Hepatocyte (in vitro differentiated cells): Measurements from ENCODE around the gene DAGLB. TPM values are rescaled to one million over a fixed set of nuclear protein-coding genes. Genes with fewer than 3 reads are reported as not detected.
"Not testable (repeated sequence)": the region's sequence is repeated elsewhere in the genome, so short reads cannot be mapped to it uniquely, and the experiment has no call there.

Experiments used
- DNase-seq: peaks from one replicate; pipeline ENCODE4 v3.0.0-alpha.2; 2016; ENCODE audit warnings: low spot score
- H2AFZ ChIP-seq: fragments of 200-600 bp; sonication (generic); 2 replicates; pipeline ENCODE4 v1.6.0; 2016; ENCODE audit warnings: antibody characterized with exemption, mild to moderate bottlenecking
- H3K27ac ChIP-seq: fragments of 200-600 bp; sonication (generic); 2 replicates; pipeline ENCODE4 v1.5.1; 2016; ENCODE audit warnings: mild to moderate bottlenecking
- H3K27me3 ChIP-seq: fragments of 200-600 bp; sonication (generic); 2 replicates; pipeline ENCODE4 v1.6.1; 2016
- H3K36me3 ChIP-seq: fragments of 200-600 bp; sonication (generic); replicated peaks from 2 replicates; pipeline ENCODE4 v1.5.1; 2016; ENCODE audit warnings: low read depth; ENCODE audit not compliant: insufficient read depth
- H3K4me1 ChIP-seq: fragments of 200-600 bp; sonication (generic); 2 replicates; pipeline ENCODE4 v1.5.1; 2016; ENCODE audit warnings: mild to moderate bottlenecking, moderate library complexity; ENCODE audit not compliant: insufficient read depth
- H3K4me2 ChIP-seq: fragments of 200-600 bp; sonication (generic); 2 replicates; pipeline ENCODE4 v1.6.0; 2016
- H3K4me3 ChIP-seq: fragments of 200-600 bp; sonication (generic); 2 replicates; pipeline ENCODE4 v1.5.1; 2016; ENCODE audit warnings: mild to moderate bottlenecking
- H3K79me2 ChIP-seq: fragments of 200-600 bp; sonication (generic); 2 replicates; pipeline ENCODE4 v1.6.0; 2017; ENCODE audit warnings: mild to moderate bottlenecking
- H3K9me2 ChIP-seq: fragments of 200-600 bp; sonication (generic); replicated peaks from 2 replicates; pipeline ENCODE4 v1.6.0; 2017; ENCODE audit warnings: mild to moderate bottlenecking; ENCODE audit not compliant: insufficient read depth
- H3K9me3 ChIP-seq: fragments of 200-600 bp; sonication (generic); 2 replicates; pipeline ENCODE4 v1.5.1; 2016; ENCODE audit warnings: low read depth, mild to moderate bottlenecking
- H4K20me1 ChIP-seq: fragments of 200-600 bp; sonication (generic); 2 replicates; pipeline ENCODE4 v1.6.0; 2016; ENCODE audit warnings: mild to moderate bottlenecking; ENCODE audit not compliant: insufficient read depth, poor library complexity, severe bottlenecking
- CTCF ChIP-seq: fragments of 200-600 bp; sonication (generic); IDR thresholded peaks from 2 replicates; pipeline ENCODE4 v1.5.1; 2016; ENCODE audit warnings: antibody characterized with exemption, mild to moderate bottlenecking; ENCODE audit not compliant: poor library complexity
- EZH2 ChIP-seq: fragments of 200-600 bp; sonication (generic); IDR thresholded peaks from 2 replicates; pipeline ENCODE4 v1.6.1; 2016; ENCODE audit warnings: antibody characterized with exemption, mild to moderate bottlenecking, borderline replicate concordance
- EZH2phosphoT487 ChIP-seq: fragments of 200-600 bp; sonication (generic); IDR thresholded peaks from one replicate; pipeline ENCODE4 v1.6.1; 2018; ENCODE audit warnings: antibody characterized with exemption, mild to moderate bottlenecking, low read depth, moderate library complexity; ENCODE audit not compliant: unreplicated experiment, severe bottlenecking
- whole genome bisulfite sequencing: methylation state at CpG from one replicate; pipeline ENCODE4 v1.1.6; 2016; ENCODE audit warnings: low lambda C conversion rate; ENCODE audit errors: missing lambda C conversion rate; 5-methylcytosine and 5-hydroxymethylcytosine counted together
- polyA plus RNA-seq: library from polyadenylated mRNA; unstranded; fragments of >200 nt; fragmentation: Nextera tagmentation; extraction: Ambion mirVana; gene quantifications from 2 replicates; pipeline ENCODE4 v1.2.1, GENCODE V29; 2016
- total RNA-seq: library from RNA; depleted of rRNA; stranded (reverse); fragments of >200 nt; gene quantifications from 2 replicates; pipeline ENCODE4 v1.2.3, GENCODE V29; 2014

DAGLB gene
- total and polyA plus RNA-seq, 2 experiments from 2014 or later, result 17.5 to 22.2 TPM

- TF ChIP-seq EZH2 (no peak), EZH2phosphoT487 (no peak), CTCF (no peak)
- H3K27me3 ChIP-seq, result no peaks in the 10 kb centered on the region
- H3K9me3 ChIP-seq, result no peaks in the 10 kb centered on the region
- peaks cover 2% of the 10 kb centered on the region for H4K20me1 ChIP-seq
- H3K4me2 ChIP-seq, result no peak overlapping the region
- no peak overlapping the region for H3K4me3 ChIP-seq
- H3K9me2 ChIP-seq, result no peaks in the 10 kb centered on the region
- 98% methylated on average over 4 of the region's 4 CpGs for WGBS
- H3K4me1 ChIP-seq, result no peaks in the 10 kb centered on the region
- DNase-seq, result no peak
- H3K27ac ChIP-seq, result no peak overlapping the region
- H2AFZ ChIP-seq, result no peak overlapping the region
- H3K79me2 ChIP-seq, result peaks cover 9% of the 10 kb centered on the region
- peaks cover 5% of the 10 kb centered on the region for H3K36me3 ChIP-seq
These were observed 14.3 kb upstream of the DAGLB start for GRCh38 chr7:6461946-6462550.

GRCh38 chr7:6460990-6461584 lies 13.3 kb upstream of the DAGLB start:
- TF ChIP-seq CTCF (no peak), EZH2phosphoT487 (no peak), EZH2 (no peak)
- Histone ChIP-seq H3K27ac (no peak overlapping the region), H3K36me3 (no peaks in the 10 kb centered on the region), H3K9me3 (no peaks in the 10 kb centered on the region), H3K4me3 (no peak overlapping the region), H3K9me2 (no peaks in the 10 kb centered on the region), H3K79me2 (peaks cover 3% of the 10 kb centered on the region), H3K4me1 (no peaks in the 10 kb centered on the region), H3K4me2 (no peak overlapping the region), H4K20me1 (peaks cover 2% of the 10 kb centered on the region), H2AFZ (no peak overlapping the region), H3K27me3 (no peaks in the 10 kb centered on the region)
- WGBS, result 96% methylated on average over 11 of the region's 11 CpGs
- DNase-seq, result no peak

- H2AFZ ChIP-seq, result no peak overlapping the region
- 91% methylated on average over 6 of the region's 6 CpGs for WGBS
- H4K20me1 ChIP-seq, result peaks cover 2% of the 10 kb centered on the region
- no peaks in the 10 kb centered on the region for H3K36me3 ChIP-seq
- H3K27ac ChIP-seq, result no peak overlapping the region
- no peaks in the 10 kb centered on the region for H3K9me3 ChIP-seq
- H3K4me3 ChIP-seq, result no peak overlapping the region
- H3K79me2 ChIP-seq, result no peaks in the 10 kb centered on the region
- no peaks in the 10 kb centered on the region for H3K4me1 ChIP-seq
- DNase-seq, result no peak
- no peak for TF ChIP-seq CTCF
- TF ChIP-seq EZH2phosphoT487, result no peak
- no peak for TF ChIP-seq EZH2
- no peaks in the 10 kb centered on the region for H3K9me2 ChIP-seq
- H3K4me2 ChIP-seq, result no peak overlapping the region
- H3K27me3 ChIP-seq, result no peaks in the 10 kb centered on the region
These were observed 12.5 kb upstream of the DAGLB start for GRCh38 chr7:6460303-6460702.

- not testable (repeated sequence) for H2AFZ ChIP-seq, H4K20me1 ChIP-seq, H3K79me2 ChIP-seq, H3K9me2 ChIP-seq, H3K4me1 ChIP-seq, H3K27me3 ChIP-seq, H3K27ac ChIP-seq, H3K36me3 ChIP-seq, H3K4me2 ChIP-seq, H3K9me3 ChIP-seq, H3K4me3 ChIP-seq, DNase-seq
- 92% methylated on average over 3 of the region's 3 CpGs for WGBS
These were observed 10.9 kb upstream of the DAGLB start for GRCh38 chr7:6458676-6459075.
